HEK293 (cell line): ENCODE measurements around the gene CIAPIN1.
A peak's percentile ranks its signal among the peaks of the same experiment; 100 is the strongest.

Source experiments
- CTCF ChIA-PET: fragments of 350-600 bp; formaldehyde crosslinking; extraction: SDS; loops from one replicate; lab custom pipeline; 2021; ENCODE audit warnings: antibody characterized with exemption; lab: Yijun Ruan, JAX
- POLR2A ChIA-PET: fragments of 300-600 bp; formaldehyde crosslinking; extraction: SDS; loops from one replicate; lab custom pipeline; 2020; ENCODE audit warnings: antibody characterized with exemption, inconsistent platforms; lab: Yijun Ruan, JAX
- H3K27ac ChIP-seq: fragments of 200-500 bp; sonication (Bioruptor generic); 2 replicates; pipeline ENCODE4 v1.5.1; 2014; ENCODE audit warnings: low read depth, low read length, control low read depth, inconsistent platforms; ENCODE audit errors: extremely low read depth
- H3K36me3 ChIP-seq, 2 experiments: fragments of 200-500 bp in 1 of 2; sonication (Bioruptor generic) in 1 of 2; 1 replicate in 1 of 2; 2 replicates in 1 of 2; pipeline ENCODE4 v1.5.1; 2014 to 2017; ENCODE audit warnings: inconsistent platforms in 2 of 2, low read length in 2 of 2; ENCODE audit not compliant: control insufficient read depth in 2 of 2, insufficient read depth in 1 of 2
- H3K4me1 ChIP-seq: fragments of 200-500 bp; sonication (Bioruptor generic); 2 replicates; pipeline ENCODE4 v1.5.1; 2014; ENCODE audit warnings: mild to moderate bottlenecking, low read length, inconsistent platforms; ENCODE audit not compliant: control insufficient read depth, insufficient read depth
- H3K4me3 ChIP-seq: 2 replicates; pipeline ENCODE4 v1.5.1; 2011; ENCODE audit warnings: low read depth, mild to moderate bottlenecking, control low read depth, low read length, moderate library complexity
- H3K9me3 ChIP-seq: fragments of 200-500 bp; sonication (Bioruptor generic); 2 replicates; pipeline ENCODE4 v1.5.1; 2014; ENCODE audit warnings: low read depth, low read length, inconsistent platforms; ENCODE audit not compliant: control insufficient read depth, insufficient read depth
- EGR2 ChIP-seq: fragments of 450-650 bp; formaldehyde crosslinking; IDR thresholded peaks from 2 replicates; pipeline ENCODE4 v1.5.1; 2016; ENCODE audit warnings: low read depth, missing biosample characterization, missing genetic modification characterization
- KLF7 ChIP-seq: fragments of 450-650 bp; formaldehyde crosslinking; IDR thresholded peaks from 2 replicates; pipeline ENCODE4 v1.5.1; 2016; ENCODE audit warnings: missing biosample characterization, missing genetic modification characterization, borderline replicate concordance
- SETDB1 ChIP-seq: IDR thresholded peaks from one replicate; pipeline ENCODE4 v1.6.1; 2017; ENCODE audit warnings: mild to moderate bottlenecking, low read length, moderate library complexity, mixed read lengths; ENCODE audit not compliant: insufficient read length
- SP2 ChIP-seq: fragments of 450-650 bp; formaldehyde crosslinking; IDR thresholded peaks from 2 replicates; pipeline ENCODE4 v1.5.1; 2016; ENCODE audit warnings: missing biosample characterization, missing genetic modification characterization
- SP7 ChIP-seq: fragments of 450-650 bp; formaldehyde crosslinking; IDR thresholded peaks from 2 replicates; pipeline ENCODE4 v1.5.1; 2016; ENCODE audit warnings: missing biosample characterization, missing genetic modification characterization
- YY1 ChIP-seq: fragments of 450-650 bp; formaldehyde crosslinking; IDR thresholded peaks from 2 replicates; pipeline ENCODE4 v1.5.1; 2018; ENCODE audit warnings: missing biosample characterization, missing genetic modification characterization
- YY2 ChIP-seq: fragments of 450-650 bp; formaldehyde crosslinking; IDR thresholded peaks from 2 replicates; pipeline ENCODE4 v1.5.1; 2016; ENCODE audit warnings: missing biosample characterization, missing genetic modification characterization
- ZBTB17 ChIP-seq: fragments of 450-650 bp; formaldehyde crosslinking; IDR thresholded peaks from 2 replicates; pipeline ENCODE4 v1.5.1; 2016; ENCODE audit warnings: missing biosample characterization, missing genetic modification characterization
- ZFHX2 ChIP-seq: fragments of 450-650 bp; formaldehyde crosslinking; conservative IDR thresholded peaks from 2 replicates; pipeline ENCODE4 v1.5.1; 2016; ENCODE audit warnings: missing biosample characterization, missing genetic modification characterization
- ZNF138 ChIP-seq: fragments of 450-650 bp; formaldehyde crosslinking; IDR thresholded peaks from 2 replicates; pipeline ENCODE4 v1.5.1; 2016; ENCODE audit warnings: missing biosample characterization, missing genetic modification characterization, borderline replicate concordance
- ZNF354C ChIP-seq: fragments of 450-650 bp; formaldehyde crosslinking; IDR thresholded peaks from 2 replicates; pipeline ENCODE4 v1.5.1; 2016; ENCODE audit warnings: missing biosample characterization, missing genetic modification characterization, low read depth, borderline replicate concordance
- ZNF37A ChIP-seq: fragments of 450-650 bp; IDR thresholded peaks from 2 replicates; pipeline ENCODE4 v1.5.1; 2018; ENCODE audit warnings: missing biosample characterization, missing genetic modification characterization
- ZNF391 ChIP-seq: fragments of 450-650 bp; formaldehyde crosslinking; IDR thresholded peaks from 2 replicates; pipeline ENCODE4 v1.5.1; 2016; ENCODE audit warnings: low read depth, missing biosample characterization, missing genetic modification characterization, borderline replicate concordance
- ZNF404 ChIP-seq: fragments of 450-650 bp; formaldehyde crosslinking; IDR thresholded peaks from 2 replicates; pipeline ENCODE4 v1.5.1; 2017; ENCODE audit warnings: missing biosample characterization, missing genetic modification characterization
- ZNF501 ChIP-seq: fragments of 450-650 bp; formaldehyde crosslinking; IDR thresholded peaks from 2 replicates; pipeline ENCODE4 v1.5.1; 2016; ENCODE audit warnings: missing biosample characterization, missing genetic modification characterization
- ZNF514 ChIP-seq: fragments of 450-650 bp; formaldehyde crosslinking; IDR thresholded peaks from 2 replicates; pipeline ENCODE4 v1.5.1; 2016; ENCODE audit warnings: missing biosample characterization, missing genetic modification characterization
- ZNF558 ChIP-seq: fragments of 450-650 bp; formaldehyde crosslinking; IDR thresholded peaks from 2 replicates; pipeline ENCODE4 v1.5.1; 2016; ENCODE audit warnings: missing biosample characterization, missing genetic modification characterization
- ZNF571 ChIP-seq: fragments of 450-650 bp; formaldehyde crosslinking; IDR thresholded peaks from 2 replicates; pipeline ENCODE4 v1.5.0; 2017; ENCODE audit warnings: missing biosample characterization, missing genetic modification characterization
- ZNF600 ChIP-seq: fragments of 450-650 bp; formaldehyde crosslinking; IDR thresholded peaks from 2 replicates; pipeline ENCODE4 v1.5.1; 2016; ENCODE audit warnings: missing biosample characterization, missing genetic modification characterization
- ZNF623 ChIP-seq: fragments of 450-650 bp; formaldehyde crosslinking; IDR thresholded peaks from 2 replicates; pipeline ENCODE4 v1.5.1; 2016; ENCODE audit warnings: missing biosample characterization, missing genetic modification characterization
- ZNF624 ChIP-seq: fragments of 450-650 bp; formaldehyde crosslinking; IDR thresholded peaks from 2 replicates; pipeline ENCODE4 v1.5.1; 2017; ENCODE audit warnings: missing biosample characterization, missing genetic modification characterization
- ZSCAN23 ChIP-seq: fragments of 450-650 bp; formaldehyde crosslinking; IDR thresholded peaks from 2 replicates; pipeline ENCODE4 v1.5.1; 2016; ENCODE audit warnings: missing biosample characterization, missing genetic modification characterization
- ZSCAN30 ChIP-seq: fragments of 450-650 bp; IDR thresholded peaks from 2 replicates; pipeline ENCODE4 v1.5.1; 2018; ENCODE audit warnings: missing biosample characterization, mild to moderate bottlenecking, missing genetic modification characterization, moderate library complexity
- TF ChIP-seq, protein P1 (sequence below): fragments of 450-650 bp; formaldehyde crosslinking; IDR thresholded peaks from 2 replicates; pipeline ENCODE4 v1.5.1; 2016; ENCODE audit warnings: missing biosample characterization, missing genetic modification characterization
- TF ChIP-seq, protein P2 (sequence below): fragments of 450-650 bp; formaldehyde crosslinking; IDR thresholded peaks from 2 replicates; pipeline ENCODE4 v1.5.1; 2016; ENCODE audit warnings: missing biosample characterization, missing genetic modification characterization, borderline replicate concordance
- TF ChIP-seq, protein P3 (sequence below): fragments of 450-650 bp; formaldehyde crosslinking; optimal IDR thresholded peaks from 2 replicates; pipeline ENCODE3; 2016; ENCODE audit warnings: missing biosample characterization, mild to moderate bottlenecking, missing genetic modification characterization

Gene CIAPIN1

DNA sequence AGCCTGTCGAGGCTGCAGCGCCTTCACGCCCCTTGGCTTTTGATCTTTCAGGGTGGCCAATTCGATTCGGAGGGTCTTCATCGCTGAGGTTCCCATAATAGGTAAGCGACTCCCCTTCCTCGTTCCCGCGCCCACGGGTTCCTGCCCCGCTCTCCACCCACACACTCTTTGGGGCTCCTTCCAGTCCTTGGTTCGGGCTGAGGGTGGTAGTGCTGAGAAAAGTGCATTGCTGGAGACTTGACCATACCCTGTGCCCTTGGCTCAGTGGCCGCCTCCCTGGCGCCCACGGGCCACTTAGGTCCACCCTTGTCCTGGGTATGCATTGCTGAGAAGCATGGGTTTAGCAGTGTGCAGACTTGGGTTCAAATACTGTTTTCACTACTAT is 15.8 kb upstream of the CIAPIN1 start:
- Histone ChIP-seq H3K4me3 (peak overlapping the region; percentile 83), H3K4me1 (no peaks in the 10 kb centered on the region; the same call in 1 of the 2 replicates), H3K36me3 (peaks cover 28 to 87% of the 10 kb centered on the region in 2 experiments), H3K27ac (peak overlapping the region; percentile 45), H3K9me3 (no peaks in the 10 kb centered on the region)
- POLR2A ChIA-PET: interaction anchor here (0.9 to 3.7 kb wide), 12 partner anchors 10 to 277 kb away, joined by 3 to 40 read pairs (median 6); partner anchors contain the start of genes CIAPIN1, COQ9, PSME3IP1 and RSPRY1
- CTCF ChIA-PET: interaction anchor here (0.7 to 2.9 kb wide), 16 partner anchors 11 to 1134 kb away, joined by 3 to 24 read pairs (median 4); partner anchors contain the start of genes COQ9 and DOK4
- peak; percentile 65 for TF ChIP-seq EGR2
- peak; percentile 64 for TF ChIP-seq ZBTB17 (tag by site-specific recombination)
- no peak for TF ChIP-seq ZNF624 (tag by site-specific recombination)
- TF ChIP-seq ZSCAN23 (tag by site-specific recombination): no peak
- TF ChIP-seq YY1 (tag by site-specific recombination): no peak
- peak; percentile 81 for TF ChIP-seq ZFHX2 (tag by site-specific recombination)
- TF ChIP-seq SP7 (tag by site-specific recombination): no peak

DNA sequence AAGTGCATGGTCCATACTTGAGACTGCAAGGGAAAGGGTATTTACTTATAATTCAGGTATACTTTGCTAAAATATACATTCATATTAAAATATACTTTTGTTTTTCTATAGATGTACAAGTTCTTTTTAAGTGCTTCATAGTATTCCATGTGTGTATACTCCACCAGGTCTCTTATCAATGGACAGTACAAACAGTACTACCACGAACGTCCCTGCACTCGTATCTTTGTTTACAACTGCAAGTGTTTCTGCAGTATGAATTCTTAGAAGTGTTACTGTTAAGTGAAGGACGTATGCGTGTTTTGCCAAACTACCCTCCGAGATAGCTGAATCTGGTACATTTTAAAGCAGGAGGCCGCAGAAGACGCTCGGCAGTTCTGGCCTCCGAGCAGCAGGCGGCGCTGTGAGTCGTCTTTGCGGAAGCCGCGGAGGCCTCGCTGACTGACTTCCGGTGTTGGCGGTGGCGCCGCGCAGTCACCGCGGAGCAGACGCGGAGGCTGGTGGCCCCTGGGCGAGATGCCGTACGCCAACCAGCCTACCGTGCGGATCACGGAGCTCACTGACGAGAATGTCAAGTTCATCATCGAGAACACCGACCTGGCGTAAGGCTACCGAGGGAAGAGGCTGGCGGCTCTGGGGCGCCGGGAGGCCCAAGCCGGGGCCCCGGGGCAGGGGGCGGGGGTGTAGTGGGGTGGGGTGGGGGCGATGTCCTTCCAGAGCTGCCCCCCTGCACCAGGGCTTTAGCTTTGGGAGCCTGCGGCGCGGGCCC is 15.2 kb upstream of the CIAPIN1 start, which contains the start of gene POLR2C:
Gene POLR2C (plus strand): TSS at position 471 of the 769 bp plus-strand sequence. CDS start 46 bp downstream, at position 517.
- H3K36me3 ChIP-seq: peaks cover 22 to 87% of the 10 kb centered on the region in 2 experiments
- CTCF ChIA-PET: interaction anchor here (0.5 to 2.9 kb wide), 23 partner anchors 11 to 1135 kb away, joined by 3 to 24 read pairs (median 4); partner anchors contain the start of genes COQ9 and DOK4
- TF ChIP-seq ZNF37A (tag by site-specific recombination) (no peak), KLF7 (tag by site-specific recombination) (no peak), SP7 (tag by site-specific recombination) (peak; percentile 68), ZSCAN30 (tag by site-specific recombination) (peak; percentile 69), ZNF571 (tag by site-specific recombination) (no peak), ZNF623 (tag by site-specific recombination) (0 out of 2 replicates have a peak, but pooled peaks have one; percentile 19), SETDB1 (no peak), ZNF138 (tag by site-specific recombination) (no peak), ZNF404 (tag by site-specific recombination) (no peak), ZNF501 (tag by site-specific recombination) (no peak), YY2 (peak; percentile 76), ZNF391 (tag by site-specific recombination) (peak; percentile 51; the same call in 1 of the 2 replicates), ZNF600 (tag by site-specific recombination) (no peak), ZNF514 (tag by site-specific recombination) (no peak), ZNF558 (tag by site-specific recombination) (no peak), SP2 (tag by site-specific recombination) (peak; percentile 73), ZNF354C (no peak)
- TF ChIP-seq, protein P1, sequence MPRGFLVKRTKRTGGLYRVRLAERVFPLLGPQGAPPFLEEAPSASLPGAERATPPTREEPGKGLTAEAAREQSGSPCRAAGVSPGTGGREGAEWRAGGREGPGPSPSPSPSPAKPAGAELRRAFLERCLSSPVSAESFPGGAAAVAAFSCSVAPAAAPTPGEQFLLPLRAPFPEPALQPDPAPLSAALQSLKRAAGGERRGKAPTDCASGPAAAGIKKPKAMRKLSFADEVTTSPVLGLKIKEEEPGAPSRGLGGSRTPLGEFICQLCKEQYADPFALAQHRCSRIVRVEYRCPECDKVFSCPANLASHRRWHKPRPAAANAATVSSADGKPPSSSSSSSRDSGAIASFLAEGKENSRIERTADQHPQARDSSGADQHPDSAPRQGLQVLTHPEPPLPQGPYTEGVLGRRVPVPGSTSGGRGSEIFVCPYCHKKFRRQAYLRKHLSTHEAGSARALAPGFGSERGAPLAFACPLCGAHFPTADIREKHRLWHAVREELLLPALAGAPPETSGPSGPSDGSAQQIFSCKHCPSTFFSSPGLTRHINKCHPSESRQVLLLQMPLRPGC: peak; percentile 53; the same call in 1 of the 2 replicates
- TF ChIP-seq, protein P2, sequence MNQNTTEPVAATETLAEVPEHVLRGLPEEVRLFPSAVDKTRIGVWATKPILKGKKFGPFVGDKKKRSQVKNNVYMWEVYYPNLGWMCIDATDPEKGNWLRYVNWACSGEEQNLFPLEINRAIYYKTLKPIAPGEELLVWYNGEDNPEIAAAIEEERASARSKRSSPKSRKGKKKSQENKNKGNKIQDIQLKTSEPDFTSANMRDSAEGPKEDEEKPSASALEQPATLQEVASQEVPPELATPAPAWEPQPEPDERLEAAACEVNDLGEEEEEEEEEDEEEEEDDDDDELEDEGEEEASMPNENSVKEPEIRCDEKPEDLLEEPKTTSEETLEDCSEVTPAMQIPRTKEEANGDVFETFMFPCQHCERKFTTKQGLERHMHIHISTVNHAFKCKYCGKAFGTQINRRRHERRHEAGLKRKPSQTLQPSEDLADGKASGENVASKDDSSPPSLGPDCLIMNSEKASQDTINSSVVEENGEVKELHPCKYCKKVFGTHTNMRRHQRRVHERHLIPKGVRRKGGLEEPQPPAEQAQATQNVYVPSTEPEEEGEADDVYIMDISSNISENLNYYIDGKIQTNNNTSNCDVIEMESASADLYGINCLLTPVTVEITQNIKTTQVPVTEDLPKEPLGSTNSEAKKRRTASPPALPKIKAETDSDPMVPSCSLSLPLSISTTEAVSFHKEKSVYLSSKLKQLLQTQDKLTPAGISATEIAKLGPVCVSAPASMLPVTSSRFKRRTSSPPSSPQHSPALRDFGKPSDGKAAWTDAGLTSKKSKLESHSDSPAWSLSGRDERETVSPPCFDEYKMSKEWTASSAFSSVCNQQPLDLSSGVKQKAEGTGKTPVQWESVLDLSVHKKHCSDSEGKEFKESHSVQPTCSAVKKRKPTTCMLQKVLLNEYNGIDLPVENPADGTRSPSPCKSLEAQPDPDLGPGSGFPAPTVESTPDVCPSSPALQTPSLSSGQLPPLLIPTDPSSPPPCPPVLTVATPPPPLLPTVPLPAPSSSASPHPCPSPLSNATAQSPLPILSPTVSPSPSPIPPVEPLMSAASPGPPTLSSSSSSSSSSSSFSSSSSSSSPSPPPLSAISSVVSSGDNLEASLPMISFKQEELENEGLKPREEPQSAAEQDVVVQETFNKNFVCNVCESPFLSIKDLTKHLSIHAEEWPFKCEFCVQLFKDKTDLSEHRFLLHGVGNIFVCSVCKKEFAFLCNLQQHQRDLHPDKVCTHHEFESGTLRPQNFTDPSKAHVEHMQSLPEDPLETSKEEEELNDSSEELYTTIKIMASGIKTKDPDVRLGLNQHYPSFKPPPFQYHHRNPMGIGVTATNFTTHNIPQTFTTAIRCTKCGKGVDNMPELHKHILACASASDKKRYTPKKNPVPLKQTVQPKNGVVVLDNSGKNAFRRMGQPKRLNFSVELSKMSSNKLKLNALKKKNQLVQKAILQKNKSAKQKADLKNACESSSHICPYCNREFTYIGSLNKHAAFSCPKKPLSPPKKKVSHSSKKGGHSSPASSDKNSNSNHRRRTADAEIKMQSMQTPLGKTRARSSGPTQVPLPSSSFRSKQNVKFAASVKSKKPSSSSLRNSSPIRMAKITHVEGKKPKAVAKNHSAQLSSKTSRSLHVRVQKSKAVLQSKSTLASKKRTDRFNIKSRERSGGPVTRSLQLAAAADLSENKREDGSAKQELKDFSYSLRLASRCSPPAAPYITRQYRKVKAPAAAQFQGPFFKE (tag by site-specific recombination): no peak
- TF ChIP-seq, protein P3, sequence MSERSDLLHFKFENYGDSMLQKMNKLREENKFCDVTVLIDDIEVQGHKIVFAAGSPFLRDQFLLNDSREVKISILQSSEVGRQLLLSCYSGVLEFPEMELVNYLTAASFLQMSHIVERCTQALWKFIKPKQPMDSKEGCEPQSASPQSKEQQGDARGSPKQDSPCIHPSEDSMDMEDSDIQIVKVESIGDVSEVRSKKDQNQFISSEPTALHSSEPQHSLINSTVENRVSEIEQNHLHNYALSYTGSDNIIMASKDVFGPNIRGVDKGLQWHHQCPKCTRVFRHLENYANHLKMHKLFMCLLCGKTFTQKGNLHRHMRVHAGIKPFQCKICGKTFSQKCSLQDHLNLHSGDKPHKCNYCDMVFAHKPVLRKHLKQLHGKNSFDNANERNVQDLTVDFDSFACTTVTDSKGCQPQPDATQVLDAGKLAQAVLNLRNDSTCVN: peak; percentile 61

More for the DNA sequence above, 15.2 kb upstream of the CIAPIN1 start, which contains the start of gene POLR2C:
- Histone ChIP-seq H3K27ac (peak within 1 kb of the TSS; percentile 45), H3K4me3 (peak within 1 kb of the TSS; percentile 83), H3K9me3 (no peaks in the 10 kb centered on the region), H3K4me1 (no peaks in the 10 kb centered on the region; the same call in 1 of the 2 replicates)
- POLR2A ChIA-PET: interaction anchor here (0.5 to 3.7 kb wide), 19 partner anchors 10 to 276 kb away, joined by 3 to 40 read pairs (median 3); partner anchors contain the start of genes CIAPIN1, COQ9, PSME3IP1 and RSPRY1
